Fibroblast of the aortic adventitia (primary cell): ENCODE measurements around the gene CNFN. TPM values are rescaled to one million over a fixed set of nuclear protein-coding genes. Genes with fewer than 3 reads are reported as not detected.
"Not testable (repeated sequence)": the region's sequence is repeated elsewhere in the genome, so short reads cannot be mapped to it uniquely, and the experiment has no call there.

ENCODE experiments used
- DNase-seq: peaks from one replicate; pipeline ENCODE4 v3.0.0-alpha.2; 2010; ENCODE audit warnings: low read depth
- H3K4me3 ChIP-seq: 2 replicates; pipeline ENCODE4 v1.5.1; 2011; ENCODE audit warnings: low read depth, mild to moderate bottlenecking, control low read depth, low read length, moderate library complexity
- small RNA-seq: library from RNA; depleted of rRNA; stranded (forward); fragments of <200 nt; gene quantifications from one replicate; pipeline ENCODE3, GENCODE V24; 2012
- total RNA-seq: library from RNA; depleted of rRNA; stranded (reverse); fragments of >200 nt; gene quantifications from 2 replicates; pipeline ENCODE4 v1.2.3, GENCODE V29; 2012; ENCODE audit warnings: low replicate concordance
- TF ChIP-seq, protein P1 (sequence below): IDR thresholded peaks from 2 replicates; pipeline ENCODE4 v1.5.1; 2011; ENCODE audit warnings: mild to moderate bottlenecking, low read length, control low read depth, inconsistent platforms; ENCODE audit not compliant: insufficient read depth

CNFN gene
- total RNA-seq, 1 donor, result not detected

DNA sequence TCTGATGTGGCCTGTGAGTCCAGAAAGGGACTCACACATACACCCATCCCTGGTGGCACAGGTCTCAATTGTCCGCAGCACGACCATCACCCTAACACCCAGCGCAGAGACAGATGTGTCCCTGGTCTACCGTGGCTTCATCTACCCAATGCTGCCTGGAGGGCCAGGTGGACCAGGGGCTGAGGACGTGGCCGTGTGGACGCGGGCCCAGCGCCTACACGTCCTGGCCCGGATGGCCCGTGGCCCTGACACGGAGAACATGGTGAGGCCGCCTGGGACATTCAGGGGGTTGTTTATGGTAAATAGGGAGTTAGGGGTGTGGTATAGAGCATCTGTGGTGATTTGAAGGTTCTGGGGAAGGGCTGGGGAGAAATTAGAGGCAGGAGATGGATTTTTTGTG lies 41.9 kb downstream of the CNFN start:
- TF ChIP-seq, protein P1, sequence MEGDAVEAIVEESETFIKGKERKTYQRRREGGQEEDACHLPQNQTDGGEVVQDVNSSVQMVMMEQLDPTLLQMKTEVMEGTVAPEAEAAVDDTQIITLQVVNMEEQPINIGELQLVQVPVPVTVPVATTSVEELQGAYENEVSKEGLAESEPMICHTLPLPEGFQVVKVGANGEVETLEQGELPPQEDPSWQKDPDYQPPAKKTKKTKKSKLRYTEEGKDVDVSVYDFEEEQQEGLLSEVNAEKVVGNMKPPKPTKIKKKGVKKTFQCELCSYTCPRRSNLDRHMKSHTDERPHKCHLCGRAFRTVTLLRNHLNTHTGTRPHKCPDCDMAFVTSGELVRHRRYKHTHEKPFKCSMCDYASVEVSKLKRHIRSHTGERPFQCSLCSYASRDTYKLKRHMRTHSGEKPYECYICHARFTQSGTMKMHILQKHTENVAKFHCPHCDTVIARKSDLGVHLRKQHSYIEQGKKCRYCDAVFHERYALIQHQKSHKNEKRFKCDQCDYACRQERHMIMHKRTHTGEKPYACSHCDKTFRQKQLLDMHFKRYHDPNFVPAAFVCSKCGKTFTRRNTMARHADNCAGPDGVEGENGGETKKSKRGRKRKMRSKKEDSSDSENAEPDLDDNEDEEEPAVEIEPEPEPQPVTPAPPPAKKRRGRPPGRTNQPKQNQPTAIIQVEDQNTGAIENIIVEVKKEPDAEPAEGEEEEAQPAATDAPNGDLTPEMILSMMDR, result no peak
- H3K4me3 ChIP-seq, result no peak overlapping the region
- no peak for DNase-seq

DNA sequence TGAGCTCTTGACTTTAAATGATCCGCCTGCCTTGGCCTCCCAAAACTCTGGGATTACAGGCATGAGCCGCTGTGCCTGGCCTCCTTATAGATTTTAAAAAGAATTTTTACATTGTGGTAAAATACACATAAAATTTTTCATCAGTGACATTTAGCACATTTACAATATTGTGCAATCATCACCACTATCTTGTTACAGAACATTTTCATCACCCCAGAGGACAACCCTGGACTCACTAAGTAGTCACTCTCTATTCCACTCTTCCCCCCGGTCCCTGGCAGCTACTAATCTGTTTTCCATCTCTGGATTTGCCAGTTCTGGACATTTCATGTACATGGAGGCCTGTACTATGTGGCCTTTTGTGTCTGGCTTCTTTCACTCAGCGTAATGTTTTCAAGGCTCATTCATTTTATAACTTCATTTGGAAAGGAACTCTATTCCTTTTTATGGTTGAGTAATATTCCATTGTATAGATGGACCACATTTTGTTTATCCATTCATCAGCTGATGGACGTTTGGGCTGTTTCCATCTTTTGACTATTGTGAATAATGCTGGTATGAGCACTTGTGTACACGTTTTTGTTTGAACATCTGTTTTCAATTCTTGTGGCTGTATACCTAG lies 44.8 kb downstream of the CNFN start:
- TF ChIP-seq, protein P1, result no peak
- DNase-seq, result peak; percentile 70

DNA sequence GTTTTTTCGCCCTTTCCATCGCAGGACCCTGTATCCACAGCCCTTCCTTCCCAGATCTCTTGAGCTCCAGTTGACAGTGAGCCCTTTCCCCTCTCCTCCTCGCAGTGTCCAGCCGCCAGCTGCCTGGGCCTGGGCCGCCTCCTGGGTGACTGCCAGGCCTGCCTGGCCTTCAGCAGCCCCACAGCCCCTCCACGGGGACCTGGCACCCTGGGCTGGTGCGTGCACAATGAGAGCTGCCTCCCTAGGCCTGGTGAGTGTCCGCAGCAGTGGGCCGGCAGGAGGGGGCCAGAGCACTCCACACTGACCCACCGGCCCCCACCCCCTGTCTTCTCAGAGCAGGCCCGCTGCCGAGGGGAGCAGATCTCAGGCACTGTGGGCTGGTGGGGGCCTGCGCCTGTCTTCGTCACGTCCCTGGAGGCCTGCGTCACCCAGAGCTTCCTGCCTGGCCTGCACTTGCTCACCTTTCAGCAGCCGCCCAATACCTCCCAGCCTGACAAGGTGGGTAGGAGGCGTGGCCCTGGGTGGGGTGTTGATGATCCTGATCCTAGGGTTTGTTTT lies 45.7 kb downstream of the CNFN start:
- TF ChIP-seq, protein P1, result no peak
- DNase-seq, result no peak
- no peak overlapping the region for H3K4me3 ChIP-seq

More for the DNA sequence above, 44.8 kb downstream of the CNFN start:
- H3K4me3 ChIP-seq, result no peak overlapping the region

DNA sequence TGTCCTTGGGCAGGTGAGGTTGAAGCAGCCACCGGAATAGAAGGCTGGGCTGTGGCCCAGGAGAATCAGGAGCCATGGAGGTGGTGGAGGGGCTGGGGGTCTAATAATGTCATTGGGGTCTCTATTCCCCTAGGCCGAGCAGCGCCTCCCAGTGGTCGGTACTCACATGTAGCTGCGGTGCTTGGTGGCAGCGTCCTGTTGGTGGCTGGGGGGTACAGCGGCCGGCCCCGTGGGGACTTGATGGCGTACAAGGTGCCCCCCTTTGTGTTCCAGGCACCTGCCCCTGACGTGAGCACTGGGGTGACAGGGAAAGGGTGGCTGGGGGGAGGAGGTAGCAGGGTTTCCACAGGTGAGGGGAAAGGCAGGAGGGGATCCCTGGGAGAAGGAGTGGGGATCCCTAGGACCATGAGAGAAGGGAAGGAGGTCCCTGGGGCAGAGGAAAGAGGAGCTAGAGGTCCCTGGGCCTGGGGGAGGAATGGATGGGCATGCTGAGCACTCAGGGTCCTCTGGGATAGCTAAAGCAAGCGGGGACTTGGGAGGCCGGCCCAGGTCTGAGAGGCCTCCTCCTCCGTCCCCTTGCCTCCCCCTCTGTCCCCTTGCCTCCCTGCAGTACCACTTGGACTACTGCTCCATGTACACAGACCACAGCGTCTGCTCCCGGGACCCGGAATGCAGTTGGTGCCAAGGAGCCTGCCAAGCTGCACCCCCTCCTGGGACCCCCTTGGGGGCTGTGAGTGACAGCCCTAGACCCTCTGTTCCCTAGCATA lies 46.6 kb downstream of the CNFN start:
- TF ChIP-seq, protein P1, result no peak
- DNase-seq, result no peak
- no peak overlapping the region for H3K4me3 ChIP-seq

DNA sequence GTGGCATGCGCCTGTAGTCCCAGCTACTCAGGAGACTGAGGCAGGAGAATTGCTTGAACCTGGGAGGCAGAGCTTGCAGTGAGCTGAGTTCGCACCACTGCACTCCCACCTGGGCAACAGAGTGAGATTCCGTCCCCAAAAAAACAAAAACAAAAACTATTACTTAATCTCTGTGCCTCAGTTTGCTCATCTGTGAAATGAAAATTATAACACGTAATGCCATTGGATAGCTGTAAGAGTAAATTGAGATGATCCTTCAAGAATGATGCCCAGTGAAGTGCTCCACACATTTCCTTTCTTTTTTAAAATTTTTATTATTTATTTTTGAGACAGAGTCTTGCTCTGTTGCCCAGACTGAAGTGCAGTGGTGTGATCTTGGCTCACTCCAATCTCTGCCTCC lies 50.2 kb downstream of the CNFN start:
- H3K4me3 ChIP-seq, DNase-seq: not testable (repeated sequence)

DNA sequence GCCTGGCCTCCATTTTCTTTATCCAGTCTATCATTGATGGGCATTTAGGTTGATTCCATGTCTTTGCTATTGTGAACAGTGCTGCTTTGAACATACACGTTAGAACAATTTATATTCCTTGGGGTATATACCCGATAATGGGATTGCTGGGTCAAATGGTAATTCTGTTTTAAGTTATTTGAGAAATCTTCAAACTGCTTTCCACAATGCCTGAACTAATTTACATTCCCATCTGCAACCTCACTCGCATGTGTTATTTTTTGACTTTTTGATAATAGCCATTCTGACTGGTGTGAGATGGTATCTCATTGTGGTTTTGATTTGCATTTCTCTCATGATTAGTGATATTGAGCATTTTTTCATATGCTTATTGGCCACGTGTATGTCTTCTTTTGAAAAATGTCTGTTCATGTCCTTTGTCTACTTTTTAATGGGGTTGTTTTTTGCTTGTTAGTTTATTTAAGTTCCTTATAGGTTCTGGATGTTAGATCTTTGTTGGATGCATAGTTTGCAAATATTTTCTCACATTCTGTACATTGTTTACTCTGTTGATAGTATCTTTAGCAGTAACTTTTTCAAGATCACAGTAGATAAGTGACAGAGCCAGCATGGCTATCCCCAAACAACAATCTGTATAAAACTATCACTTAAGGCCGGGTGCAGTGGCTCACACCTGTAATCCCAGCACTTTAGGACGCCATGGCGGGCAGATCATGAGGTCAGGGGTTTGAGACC lies 50.8 kb downstream of the CNFN start:
- H3K4me3 ChIP-seq, DNase-seq: not testable (repeated sequence)

Small RNA genes lying within 50 kb of the gene (small RNA-seq; reads per million reads assigned to genes)
- gene MIR8077, result not detected

Other genes starting within 250 kb of the CNFN start
- gene DEDD2, start 172.6 kb downstream of the CNFN start, total RNA-seq, result 11.1 and 13.5 TPM in 2 replicates
- 6.0 and 13.0 TPM in 2 replicates for gene ZNF526, start 170.0 kb downstream of the CNFN start, total RNA-seq
- 3.1 and 18.3 TPM in 2 replicates for gene GSK3A, start 147.7 kb downstream of the CNFN start, total RNA-seq
- 18.2 and 30.4 TPM in 2 replicates for gene ERF, start 135.2 kb downstream of the CNFN start, total RNA-seq
- 35.3 and 36.1 TPM in 2 replicates for gene CIC, start 121.0 kb downstream of the CNFN start, total RNA-seq
- gene PRR19, start 88.2 kb downstream of the CNFN start, total RNA-seq, result 0.90 and 1.1 TPM in 2 replicates
- 23.0 and 28.2 TPM in 2 replicates for gene PAFAH1B3, start 87.7 kb downstream of the CNFN start, total RNA-seq
- gene TMEM145, start 77.0 kb downstream of the CNFN start, total RNA-seq, result not detected in 2 replicates
- gene MEGF8, start 64.7 kb downstream of the CNFN start, total RNA-seq, result 20.0 and 28.5 TPM in 2 replicates
- 1.4 and 1.6 TPM in 2 replicates for gene LIPE, start 37.1 kb upstream of the CNFN start, total RNA-seq
- not detected in 2 replicates for gene CXCL17, start 52.6 kb upstream of the CNFN start, total RNA-seq
- 0.33 TPM in 1 of 2 replicates, not detected in the other for gene CEACAM1, start 138.2 kb upstream of the CNFN start, total RNA-seq
- not detected in 2 replicates for gene CEACAM8, start 204.6 kb upstream of the CNFN start, total RNA-seq